ENCODE measurements around the gene GPR85. TPM values are rescaled to one million over a fixed set of nuclear protein-coding genes. Genes with fewer than 3 reads are reported as not detected.

Gene GPR85
- total RNA-seq, 1 donor from 2014 or later = 0.36 TPM

- DNase-seq (ENCODE audit: low spot score, unreplicated experiment) = no peak
- H3K27me3 Mint-ChIP-seq = no peaks in the 10 kb centered on the region
These were observed 27.3 kb upstream of the GPR85 start for GRCh38 chr7:113113912-113114311.

GRCh38 chr7:113109718-113110117, 23.1 kb upstream of the GPR85 start:
- H3K4me3 Mint-ChIP-seq (ENCODE audit: low read depth) = no peak overlapping the region
- H3K27ac Mint-ChIP-seq = no peak overlapping the region
- no peak for TF ChIP-seq CTCF (IDR thresholded peaks at IDR 0.05; ENCODE audit: unreplicated experiment)
- H3K4me1 Mint-ChIP-seq (ENCODE audit: low read depth) = no peaks in the 10 kb centered on the region
- DNase-seq (ENCODE audit: low spot score, unreplicated experiment) = no peak
- H3K27me3 Mint-ChIP-seq = no peaks in the 10 kb centered on the region
- peaks cover 2% of the 10 kb centered on the region for H3K36me3 Mint-ChIP-seq (ENCODE audit: insufficient read depth)
- no peaks in the 10 kb centered on the region for H3K9me3 Mint-ChIP-seq (ENCODE audit: low read depth)

More at GRCh38 chr7:113113912-113114311, 27.3 kb upstream of the GPR85 start:
- Mint-ChIP-seq H3K36me3 (ENCODE audit: insufficient read depth) (peaks cover 4% of the 10 kb centered on the region), H3K4me3 (ENCODE audit: low read depth) (no peak overlapping the region), H3K9me3 (ENCODE audit: low read depth) (no peaks in the 10 kb centered on the region), H3K4me1 (ENCODE audit: low read depth) (peaks cover 6% of the 10 kb centered on the region), H3K27ac (no peak overlapping the region)
- TF ChIP-seq CTCF (IDR thresholded peaks at IDR 0.05; ENCODE audit: unreplicated experiment) = peak; percentile 15

GRCh38 chr7:113100121-113100603, 13.5 kb upstream of the GPR85 start:
- H3K4me3 Mint-ChIP-seq (ENCODE audit: low read depth) = no peak overlapping the region
- no peaks in the 10 kb centered on the region for H3K36me3 Mint-ChIP-seq (ENCODE audit: insufficient read depth)
- peaks cover 4% of the 10 kb centered on the region for H3K4me1 Mint-ChIP-seq (ENCODE audit: low read depth)
- DNase-seq (ENCODE audit: low spot score, unreplicated experiment) = no peak
- TF ChIP-seq CTCF (IDR thresholded peaks at IDR 0.05; ENCODE audit: unreplicated experiment) = no peak
- no peaks in the 10 kb centered on the region for H3K9me3 Mint-ChIP-seq (ENCODE audit: low read depth)
- no peak overlapping the region for H3K27ac Mint-ChIP-seq
- peaks cover 15% of the 10 kb centered on the region for H3K27me3 Mint-ChIP-seq

GRCh38 chr7:113099284-113099919, 12.8 kb upstream of the GPR85 start:
- H3K27ac Mint-ChIP-seq = peak overlapping the region; percentile 67
- no peak overlapping the region for H3K4me3 Mint-ChIP-seq (ENCODE audit: low read depth)
- H3K9me3 Mint-ChIP-seq (ENCODE audit: low read depth) = no peaks in the 10 kb centered on the region
- peaks cover 4% of the 10 kb centered on the region for H3K4me1 Mint-ChIP-seq (ENCODE audit: low read depth)
- no peak for DNase-seq (ENCODE audit: low spot score, unreplicated experiment)
- no peak for TF ChIP-seq CTCF (IDR thresholded peaks at IDR 0.05; ENCODE audit: unreplicated experiment)
- H3K36me3 Mint-ChIP-seq (ENCODE audit: insufficient read depth) = no peaks in the 10 kb centered on the region
- H3K27me3 Mint-ChIP-seq = peaks cover 17% of the 10 kb centered on the region

GRCh38 chr7:113094517-113095249, 8.1 kb upstream of the GPR85 start:
- Mint-ChIP-seq H3K4me1 (ENCODE audit: low read depth) (peaks cover 4% of the 10 kb centered on the region), H3K27ac (no peak overlapping the region), H3K9me3 (ENCODE audit: low read depth) (no peaks in the 10 kb centered on the region), H3K4me3 (ENCODE audit: low read depth) (no peak overlapping the region), H3K36me3 (ENCODE audit: insufficient read depth) (no peaks in the 10 kb centered on the region), H3K27me3 (peaks cover 19% of the 10 kb centered on the region)
- no peak for DNase-seq (ENCODE audit: low spot score, unreplicated experiment)
- no peak for TF ChIP-seq CTCF (IDR thresholded peaks at IDR 0.05; ENCODE audit: unreplicated experiment)

All from progenitor cell of endocrine pancreas (in vitro differentiated cells).